Left lung (tissue), 10 donors: Measurements from ENCODE around the gene PI4KA. TPM values are rescaled to one million over a fixed set of nuclear protein-coding genes. Genes with fewer than 3 reads are reported as not detected.
"Not testable (repeated sequence)": the region's sequence is repeated elsewhere in the genome, so short reads cannot be mapped to it uniquely, and the experiment has no call there.

Source experiments
- ATAC-seq: fragments of 200-7000 bp; cut with Tn5 transposase; one replicate; pipeline ENCODE4 v1.9.1; 2020; ENCODE audit warnings: moderate library complexity
- DNase-seq, 4 donors: peaks; one replicate each; pipeline ENCODE4 v3.0.0-alpha.2; 2013 to 2020
- H3K27ac ChIP-seq, 2 donors: fragments of 200-600 bp; sonication (generic) in 1 of 2; one replicate each; pipeline versions ENCODE4 v1.5.0 to v1.8.0; 2020 to 2021
- H3K27me3 ChIP-seq, 2 donors: fragments of 200-600 bp; sonication (generic) in 1 of 2; one replicate each; pipeline versions ENCODE4 v1.5.0 to v1.8.0; 2020 to 2021
- H3K36me3 ChIP-seq, 2 donors: fragments of 200-600 bp; sonication (generic) in 1 of 2; one replicate each; pipeline versions ENCODE4 v1.5.0 to v1.8.0; 2020 to 2021
- H3K4me1 ChIP-seq, 2 donors: fragments of 200-600 bp; one replicate each; pipeline ENCODE4 v1.8.0; 2021
- H3K4me3 ChIP-seq, 2 donors: fragments of 200-600 bp; sonication (generic) in 1 of 2; one replicate each; pipeline versions ENCODE4 v1.5.0 to v1.8.0; 2020 to 2021; ENCODE audit warnings: mild to moderate bottlenecking in 1 of 2
- H3K9me3 ChIP-seq, 2 donors: fragments of 200-600 bp; sonication (generic) in 1 of 2; one replicate each; pipeline versions ENCODE4 v1.5.0 to v1.8.0; 2020 to 2021
- CTCF ChIP-seq, 2 donors: fragments of 200-600 bp; sonication (generic) in 1 of 2; IDR thresholded peaks; one replicate each; pipeline versions ENCODE4 v1.5.0 to v1.8.0; 2021; ENCODE audit warnings: antibody characterized with exemption in 2 of 2
- intact Hi-C, 2 donors: fragments of 100-400 bp; cut with DNase I; formaldehyde crosslinking; loops; one replicate each; pipeline versions ENCODE4 v1.11.2 to v1.14.2; 2022
- polyA plus RNA-seq, 6 donors: library from polyadenylated mRNA; unstranded; fragments of 120-200 nt; gene quantifications; one replicate each; pipeline ENCODE4 v1.2.1, GENCODE V29; 2013; ENCODE audit not compliant: insufficient read length in 6 of 6
- total RNA-seq, 2 donors: library from RNA; stranded (reverse); fragmentation: NEBNext Ultra II Directional; extraction: Animal tissue kit (Norgen Biotek cat#: 25700); gene quantifications; one replicate each; pipeline ENCODE4 v1.2.1, GENCODE V29; 2021
- donor health status: DM: no; HTN: yes; CAD: no.
- donor health status: DM: no; HTN: no; CAD: no.

PI4KA gene
- total and polyA plus RNA-seq, 8 donors = 60.5 to 108 (median 70.0) TPM

- intact Hi-C loops, H3K4me1 ChIP-seq, H3K9me3 ChIP-seq, H3K36me3 ChIP-seq, H3K27ac ChIP-seq, H3K27me3 ChIP-seq, H3K4me3 ChIP-seq, ATAC-seq, DNase-seq: not testable (repeated sequence)
Observed at GRCh38 chr22:20690586-20691317, 167.9 kb downstream of the PI4KA start.

DNA sequence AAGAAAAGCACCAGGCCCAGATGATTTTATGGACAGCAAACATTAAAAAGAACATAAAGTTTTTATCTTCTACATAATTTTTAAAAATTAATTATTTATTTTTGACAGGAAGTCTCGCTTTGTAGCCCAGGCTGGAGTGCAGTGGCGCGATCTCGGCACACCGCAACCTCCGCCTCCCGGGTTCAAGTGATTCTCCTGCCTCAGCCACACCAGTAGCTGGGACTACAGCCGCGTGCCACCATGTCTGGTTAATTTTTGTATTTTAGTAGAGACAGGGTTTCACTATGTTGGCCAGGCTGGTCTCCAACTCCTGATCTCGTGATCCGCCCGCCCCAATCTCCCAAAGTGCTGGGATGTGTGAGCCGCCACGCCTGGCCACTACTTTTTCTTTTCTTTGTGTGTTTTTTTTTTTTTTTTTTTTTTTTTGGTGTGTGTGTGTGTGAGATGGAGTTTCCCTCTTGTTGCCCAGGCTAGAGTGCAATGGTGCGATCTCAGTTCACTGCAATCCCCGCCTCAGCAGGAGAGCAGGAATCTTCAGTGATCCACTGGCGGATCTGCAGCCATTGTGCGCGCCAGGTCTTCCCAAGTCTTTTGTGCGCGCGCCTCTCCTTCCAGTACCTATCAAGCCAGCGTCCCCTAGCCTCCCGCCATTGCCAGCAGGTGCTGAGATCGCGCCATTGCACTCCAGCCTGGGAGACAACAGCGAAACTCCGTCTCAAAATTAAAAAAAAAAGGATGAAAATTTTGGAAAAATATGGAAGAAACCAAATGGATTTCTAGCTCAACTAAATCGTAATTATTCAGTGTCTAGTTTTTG, 171.0 kb downstream of the PI4KA start:
- H3K27me3 ChIP-seq, intact Hi-C loops, H3K36me3 ChIP-seq, ATAC-seq, DNase-seq, H3K27ac ChIP-seq, H3K9me3 ChIP-seq, H3K4me3 ChIP-seq, H3K4me1 ChIP-seq: not testable (repeated sequence)

DNA sequence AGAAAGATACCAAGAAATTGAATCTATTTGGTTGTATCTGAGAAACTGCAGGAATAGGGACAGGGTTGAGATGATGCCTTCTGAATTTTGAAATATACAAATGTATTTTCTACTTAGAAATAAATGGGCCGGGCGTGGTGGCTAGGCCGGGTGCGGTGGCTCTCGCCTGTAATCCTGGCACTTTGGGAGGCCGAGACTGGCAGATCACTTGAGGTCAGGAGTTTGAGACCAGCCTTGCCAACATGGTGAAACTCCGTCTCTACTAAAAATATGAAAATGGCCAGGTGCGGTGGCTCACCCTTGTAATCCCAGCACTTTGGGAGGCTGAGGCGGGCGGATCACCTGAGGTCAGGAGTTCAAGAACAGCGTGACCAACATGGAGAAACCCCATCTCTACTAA, 172.8 kb downstream of the PI4KA start:
- H3K27ac ChIP-seq, ATAC-seq, DNase-seq, intact Hi-C loops, H3K4me3 ChIP-seq, H3K4me1 ChIP-seq, H3K9me3 ChIP-seq, H3K27me3 ChIP-seq, H3K36me3 ChIP-seq: not testable (repeated sequence)

DNA sequence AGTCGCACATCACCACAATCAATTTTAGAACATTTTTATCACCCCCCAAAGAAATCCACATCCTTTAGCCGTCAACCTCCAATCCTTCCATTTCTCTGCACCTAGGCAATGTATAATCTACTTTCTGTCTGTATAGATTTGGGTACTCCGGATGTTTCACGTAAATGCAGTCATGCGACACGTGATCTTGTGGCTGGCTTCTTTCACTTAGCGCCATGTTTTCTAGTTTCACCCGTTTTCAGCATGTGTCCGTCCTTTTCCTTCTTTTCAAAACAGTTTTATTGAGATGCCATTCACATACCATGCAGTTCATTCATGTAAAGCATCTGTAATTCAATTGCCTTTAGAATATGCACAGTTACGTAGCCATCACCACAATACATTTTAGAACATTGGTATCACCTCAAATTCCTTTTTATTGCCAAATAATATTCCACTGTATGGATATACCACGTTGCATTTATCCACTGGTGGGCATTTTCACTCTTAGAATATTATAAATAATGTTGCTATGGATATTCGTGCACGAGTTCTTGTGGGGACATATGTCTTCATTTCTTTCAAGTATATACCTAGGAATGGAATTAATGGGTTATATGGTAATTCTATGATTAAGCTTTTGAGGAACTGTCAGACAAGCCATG, 179.7 kb downstream of the PI4KA start:
- ATAC-seq, DNase-seq, H3K27ac ChIP-seq, H3K4me3 ChIP-seq, H3K36me3 ChIP-seq, H3K9me3 ChIP-seq, intact Hi-C loops, H3K4me1 ChIP-seq: not testable (repeated sequence)
- H3K27me3 ChIP-seq = peaks cover 12 to 22% of the 10 kb centered on the region in 2 donors

DNA sequence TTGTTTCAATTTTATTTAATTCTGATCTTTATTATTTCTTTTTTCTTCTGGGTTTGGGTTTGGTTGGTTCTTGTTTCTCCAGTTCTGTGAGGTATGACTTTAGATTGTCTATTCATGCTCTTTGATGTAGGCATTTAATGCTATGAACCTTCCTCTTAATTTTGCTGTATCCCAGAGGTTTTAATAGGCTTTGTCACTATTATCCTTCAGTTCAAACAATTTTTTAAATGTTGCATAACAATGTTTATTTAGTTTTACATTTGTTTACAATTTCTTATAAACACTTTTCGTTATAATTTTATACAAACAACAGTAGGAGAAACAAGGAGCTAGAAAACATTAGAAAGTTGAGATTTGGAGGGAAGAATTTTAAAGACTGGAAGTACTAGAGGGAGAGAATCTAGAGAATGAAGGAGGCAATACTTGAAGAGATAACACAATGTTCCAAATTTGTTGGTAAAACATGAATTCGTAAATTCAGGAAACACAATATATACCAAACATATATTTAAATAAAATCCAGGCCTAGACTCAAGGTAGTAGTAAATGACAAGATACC, 180.8 kb downstream of the PI4KA start:
- Histone ChIP-seq H3K27me3 (peaks cover 14 to 33% of the 10 kb centered on the region in 2 donors), H3K27ac (no peak overlapping the region), H3K36me3 (no peaks in the 10 kb centered on the region), H3K4me1 (no peaks in the 10 kb centered on the region), H3K4me3 (no peak overlapping the region), H3K9me3 (no peaks in the 10 kb centered on the region)
- ATAC-seq = no peak
- TF ChIP-seq CTCF (IDR thresholded peaks at IDR 0.05) = no peak
- no peak for DNase-seq
- intact Hi-C loops = no loop called here

DNA sequence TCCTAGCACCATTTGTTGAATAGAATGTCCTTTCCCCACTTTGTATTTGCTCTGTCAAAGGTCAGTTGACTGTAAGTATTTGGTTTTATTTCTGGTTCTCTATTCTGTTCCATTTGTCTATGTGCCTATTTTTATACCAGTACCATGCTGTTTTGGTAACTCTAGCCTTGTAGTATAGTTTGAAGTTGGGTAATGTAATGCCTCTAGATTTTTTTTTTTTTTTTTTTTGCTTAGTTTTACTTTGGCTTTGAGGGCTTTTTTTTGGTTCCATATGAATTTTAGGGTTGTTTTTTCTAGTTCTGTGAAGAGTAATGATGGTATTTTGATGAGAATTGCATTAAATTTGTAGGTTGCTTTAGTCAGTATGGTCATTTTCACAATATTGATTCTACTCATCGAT, 183.0 kb downstream of the PI4KA start:
- H3K4me3 ChIP-seq, H3K27ac ChIP-seq, H3K36me3 ChIP-seq, H3K4me1 ChIP-seq, DNase-seq, intact Hi-C loops, H3K9me3 ChIP-seq, ATAC-seq: not testable (repeated sequence)
- H3K27me3 ChIP-seq = peaks cover 32 to 54% of the 10 kb centered on the region in 2 donors

- DNase-seq = no peak
- Histone ChIP-seq H3K4me1 (no peaks in the 10 kb centered on the region), H3K36me3 (no peaks in the 10 kb centered on the region), H3K9me3 (no peaks in the 10 kb centered on the region), H3K27me3 (peaks cover 33 to 60% of the 10 kb centered on the region in 2 donors), H3K27ac (no peak overlapping the region), H3K4me3 (no peak overlapping the region)
- intact Hi-C loops = no loop called here
- ATAC-seq = no peak
- TF ChIP-seq CTCF (IDR thresholded peaks at IDR 0.05) = no peak
Observed at GRCh38 chr22:20674998-20675397, 183.6 kb downstream of the PI4KA start.
